NOMO-1 treated with dmso at 0.1 percent for 144 hours (cell line): ENCODE data around the gene SH3PXD2A.

Source experiments
- DNase-seq: peaks from one replicate; lab custom pipeline; 2025; ENCODE audit not compliant: unreplicated experiment; lab: John Stamatoyannopoulos, UW

The SH3PXD2A gene

GRCh38 chr10:103709341-103709920 lies 145.9 kb downstream of the SH3PXD2A start:
- DNase-seq, result no peak

- no peak for DNase-seq
These were observed 146.6 kb downstream of the SH3PXD2A start for GRCh38 chr10:103708627-103709288.

GRCh38 chr10:103707956-103708626 lies 147.3 kb downstream of the SH3PXD2A start:
- DNase-seq, result no peak

- DNase-seq, result no peak
These were observed 148.6 kb downstream of the SH3PXD2A start for GRCh38 chr10:103706762-103707161.

GRCh38 chr10:103706047-103706446 lies 149.3 kb downstream of the SH3PXD2A start:
- DNase-seq, result no peak

GRCh38 chr10:103703941-103704919 lies 151.1 kb downstream of the SH3PXD2A start:
- DNase-seq, result no peak

- DNase-seq, result no peak
These were observed 153.8 kb downstream of the SH3PXD2A start for GRCh38 chr10:103701380-103702222.

- no peak for DNase-seq
These were observed 155.0 kb downstream of the SH3PXD2A start for GRCh38 chr10:103700436-103700715.

GRCh38 chr10:103699611-103700435 lies 155.6 kb downstream of the SH3PXD2A start:
- DNase-seq, result no peak

- no peak for DNase-seq
These were observed 157.1 kb downstream of the SH3PXD2A start for GRCh38 chr10:103698266-103698665.

- no peak for DNase-seq
These were observed 157.6 kb downstream of the SH3PXD2A start for GRCh38 chr10:103697787-103698186.

- peak; percentile 34 for DNase-seq
These were observed 158.8 kb downstream of the SH3PXD2A start for GRCh38 chr10:103696411-103697145.

GRCh38 chr10:103696094-103696410 lies 159.3 kb downstream of the SH3PXD2A start:
- no peak for DNase-seq

- DNase-seq, result no peak
These were observed 159.8 kb downstream of the SH3PXD2A start for GRCh38 chr10:103695584-103696005.

GRCh38 chr10:103693812-103694205 lies 161.6 kb downstream of the SH3PXD2A start:
- no peak for DNase-seq

- DNase-seq, result no peak
These were observed 162.2 kb downstream of the SH3PXD2A start for GRCh38 chr10:103692952-103693811.

- no peak for DNase-seq
These were observed 162.9 kb downstream of the SH3PXD2A start for GRCh38 chr10:103692436-103692951.
